ENCODE data around the gene GUCA2B.

GUCA2B gene

DNA sequence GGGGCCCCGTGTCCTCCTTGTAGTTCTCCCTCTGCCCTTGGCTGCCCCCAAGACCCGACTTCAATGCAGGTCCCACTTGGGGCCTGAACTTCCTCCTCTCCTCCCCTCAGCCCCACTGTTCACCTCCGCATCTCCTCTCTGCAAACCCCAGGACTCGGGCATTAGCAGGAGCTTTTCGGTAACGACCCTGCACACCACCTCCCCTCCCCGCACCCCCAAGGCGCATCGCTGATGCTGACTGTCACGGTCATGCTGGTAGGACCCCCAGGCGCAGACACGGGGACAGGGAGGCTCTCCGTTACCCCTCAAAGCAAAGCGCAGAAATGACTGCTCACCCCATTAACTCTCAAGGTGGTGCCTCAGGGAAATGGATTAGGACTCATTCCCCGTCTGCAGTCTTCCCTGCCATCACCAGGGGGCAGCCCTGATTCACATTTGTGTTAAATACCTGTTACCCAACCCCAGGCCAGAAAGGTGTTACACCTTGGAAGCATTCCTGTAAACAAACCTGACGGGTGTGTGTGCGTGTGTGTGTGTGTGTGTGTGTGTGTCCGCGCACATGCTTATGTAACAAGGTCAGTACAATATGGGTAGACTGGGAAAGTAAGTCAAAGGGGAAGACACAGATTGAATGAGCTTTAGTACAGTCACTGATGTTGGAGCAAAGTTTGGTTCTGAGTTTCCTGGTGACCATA lies 6.4 kb upstream of the GUCA2B start:
- Histone ChIP-seq H3K9me3 (ENCODE audit: control extremely low read depth in 1 of 5, control insufficient read depth in 4 of 5, insufficient read depth in 2 of 5, low read depth in 1 of 5, low read length in 4 of 5) (no peaks in the 10 kb centered on the region), H3K27me3 (replicated peaks in 2 of 5; ENCODE audit: control insufficient read depth in 4 of 5, insufficient read depth in 5 of 5, low read length in 4 of 5) (no peaks in the 10 kb centered on the region), H3K27ac (ENCODE audit: insufficient read depth in 1 of 2, low read depth in 1 of 2, low read length in 2 of 2, poor library complexity in 1 of 2, severe bottlenecking in 2 of 2) (no peak overlapping the region), H3K36me3 (ENCODE audit: control insufficient read depth in 4 of 4, insufficient read depth in 4 of 4, low read length in 3 of 4) (no peaks in the 10 kb centered on the region), H3K4me3 (ENCODE audit: control insufficient read depth in 1 of 7, extremely low read depth in 1 of 7, insufficient read depth in 4 of 7, low read depth in 2 of 7, low read length in 6 of 7) (peak overlapping the region in 1 of 7 experiments; percentile 46), H3K4me1 (ENCODE audit: control extremely low read depth in 1 of 4, control insufficient read depth in 4 of 4, insufficient read depth in 4 of 4, low read length in 3 of 4) (peaks cover 2 to 44% (median 41%) of the 10 kb centered on the region in 4 experiments)
- 31% methylated on average over 15 of the region's 19 CpGs for WGBS (ENCODE audit: insufficient coverage)
- ChIA-PET POLR2A (no interaction called here), CTCF (interaction anchor here (0.6 to 2.4 kb wide), 4 partner anchors 9 to 566 kb away, joined by 3 to 13 read pairs (median 3); no protein-coding TSS in a partner anchor)
- peak; percentile 59 to 72 (median 70) for DNase-seq

DNA sequence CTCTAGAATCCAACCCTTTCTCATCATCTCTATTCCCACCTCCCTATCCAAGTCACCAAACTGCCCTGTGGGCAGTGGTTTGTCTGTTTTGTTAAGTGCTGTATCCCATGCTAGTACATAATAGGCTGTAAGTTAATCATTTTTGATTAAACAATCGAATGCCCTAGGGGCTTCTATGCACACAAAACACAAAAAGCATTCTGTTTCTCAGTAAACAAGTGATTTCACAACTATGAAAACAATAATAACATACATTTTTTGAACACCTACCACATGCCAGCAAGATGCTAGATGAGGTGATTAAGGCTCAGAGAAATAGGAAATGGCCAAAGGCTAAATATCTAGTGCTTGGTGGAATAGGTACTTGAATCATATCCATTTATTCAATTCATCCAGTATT lies 5.0 kb upstream of the GUCA2B start:
- ChIA-PET POLR2A (no interaction called here), CTCF (interaction anchor here (1.0 to 2.4 kb wide), 4 partner anchors 8 to 25 kb away, joined by 3 to 13 read pairs (median 4); no protein-coding TSS in a partner anchor)
- no peak for DNase-seq
- no peak overlapping the region for H3K4me3 ChIP-seq (ENCODE audit: control insufficient read depth in 1 of 7, extremely low read depth in 1 of 7, insufficient read depth in 4 of 7, low read depth in 2 of 7, low read length in 6 of 7)
- H3K27me3 ChIP-seq (replicated peaks in 2 of 5; ENCODE audit: control insufficient read depth in 4 of 5, insufficient read depth in 5 of 5, low read length in 4 of 5), result no peaks in the 10 kb centered on the region
- no peaks in the 10 kb centered on the region for H3K9me3 ChIP-seq (ENCODE audit: control extremely low read depth in 1 of 5, control insufficient read depth in 4 of 5, insufficient read depth in 2 of 5, low read depth in 1 of 5, low read length in 4 of 5)
- no peaks in the 10 kb centered on the region for H3K36me3 ChIP-seq (ENCODE audit: control insufficient read depth in 4 of 4, insufficient read depth in 4 of 4, low read length in 3 of 4)
- no CpG with 5 or more reads among the region's 1 CpG for WGBS (ENCODE audit: insufficient coverage)
- peaks cover under 1 to 38% (median 36%) of the 10 kb centered on the region in 4 experiments for H3K4me1 ChIP-seq (ENCODE audit: control extremely low read depth in 1 of 4, control insufficient read depth in 4 of 4, insufficient read depth in 4 of 4, low read length in 3 of 4)
- no peak overlapping the region for H3K27ac ChIP-seq (ENCODE audit: insufficient read depth in 1 of 2, low read depth in 1 of 2, low read length in 2 of 2, poor library complexity in 1 of 2, severe bottlenecking in 2 of 2)

DNA sequence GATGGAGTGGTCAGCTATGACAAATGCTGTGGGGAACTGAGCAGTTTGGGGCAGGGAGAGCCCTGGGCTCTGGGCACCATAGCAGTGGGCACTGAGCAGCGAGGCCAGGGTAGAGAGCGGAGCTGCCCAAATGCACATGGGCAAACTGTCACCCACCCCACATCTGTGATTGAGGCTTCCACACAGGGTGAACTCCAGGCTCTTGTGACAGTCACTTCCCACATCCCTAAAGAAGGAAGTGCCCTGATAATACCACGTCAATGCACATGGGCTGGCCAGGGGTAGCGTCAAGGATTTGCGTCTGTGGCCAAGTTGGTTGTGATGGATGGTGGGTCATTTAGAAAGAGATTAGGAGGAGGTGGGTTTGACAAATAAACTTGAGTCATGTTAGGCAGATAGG lies 2.6 kb upstream of the GUCA2B start:
- Histone ChIP-seq H3K27me3 (replicated peaks in 2 of 5; ENCODE audit: control insufficient read depth in 4 of 5, insufficient read depth in 5 of 5, low read length in 4 of 5) (no peaks in the 10 kb centered on the region), H3K4me3 (ENCODE audit: control insufficient read depth in 1 of 7, extremely low read depth in 1 of 7, insufficient read depth in 4 of 7, low read depth in 2 of 7, low read length in 6 of 7) (no peak overlapping the region), H3K4me1 (ENCODE audit: control extremely low read depth in 1 of 4, control insufficient read depth in 4 of 4, insufficient read depth in 4 of 4, low read length in 3 of 4) (peaks cover 0 to 15% (median 13%) of the 10 kb centered on the region in 4 experiments), H3K36me3 (ENCODE audit: control insufficient read depth in 4 of 4, insufficient read depth in 4 of 4, low read length in 3 of 4) (no peaks in the 10 kb centered on the region), H3K27ac (ENCODE audit: insufficient read depth in 1 of 2, low read depth in 1 of 2, low read length in 2 of 2, poor library complexity in 1 of 2, severe bottlenecking in 2 of 2) (no peak overlapping the region), H3K9me3 (ENCODE audit: control extremely low read depth in 1 of 5, control insufficient read depth in 4 of 5, insufficient read depth in 2 of 5, low read depth in 1 of 5, low read length in 4 of 5) (no peaks in the 10 kb centered on the region)
- 80% methylated on average over 1 of the region's 5 CpGs for WGBS (ENCODE audit: insufficient coverage)
- ChIA-PET CTCF (interaction anchor here (1.5 to 2.1 kb wide), 4 partner anchors 13 to 599 kb away, joined by 3 to 11 read pairs (median 4); no protein-coding TSS in a partner anchor), POLR2A (no interaction called here)
- no peak for DNase-seq

DNA sequence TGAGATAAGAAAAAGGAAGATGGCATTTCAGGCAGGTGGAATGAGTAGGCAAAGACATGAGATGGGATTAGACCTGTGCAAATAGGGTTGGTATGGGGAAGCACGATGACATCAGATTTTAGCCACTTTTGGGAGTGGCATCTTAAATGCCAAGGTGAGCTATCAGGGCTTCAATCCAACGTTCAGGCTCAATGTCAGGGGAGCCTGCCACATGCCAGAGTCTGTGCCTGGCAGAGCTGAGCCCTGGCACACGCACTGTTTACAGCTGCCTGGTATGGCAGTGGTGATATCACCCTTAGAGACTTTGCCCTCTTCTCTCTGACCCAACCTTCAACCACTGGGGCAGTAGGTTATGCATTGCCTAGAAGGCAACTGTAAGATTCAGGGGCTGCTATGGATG lies 1.1 kb upstream of the GUCA2B start:
- Histone ChIP-seq H3K4me1 (ENCODE audit: control extremely low read depth in 1 of 4, control insufficient read depth in 4 of 4, insufficient read depth in 4 of 4, low read length in 3 of 4) (peaks cover 0 to under 1% (median under 1%) of the 10 kb centered on the region in 4 experiments), H3K27me3 (replicated peaks in 2 of 5; ENCODE audit: control insufficient read depth in 4 of 5, insufficient read depth in 5 of 5, low read length in 4 of 5) (no peaks in the 10 kb centered on the region), H3K36me3 (ENCODE audit: control insufficient read depth in 4 of 4, insufficient read depth in 4 of 4, low read length in 3 of 4) (no peaks in the 10 kb centered on the region), H3K27ac (ENCODE audit: insufficient read depth in 1 of 2, low read depth in 1 of 2, low read length in 2 of 2, poor library complexity in 1 of 2, severe bottlenecking in 2 of 2) (no peak overlapping the region), H3K4me3 (ENCODE audit: control insufficient read depth in 1 of 7, extremely low read depth in 1 of 7, insufficient read depth in 4 of 7, low read depth in 2 of 7, low read length in 6 of 7) (no peak overlapping the region), H3K9me3 (ENCODE audit: control extremely low read depth in 1 of 5, control insufficient read depth in 4 of 5, insufficient read depth in 2 of 5, low read depth in 1 of 5, low read length in 4 of 5) (no peaks in the 10 kb centered on the region)
- WGBS (ENCODE audit: insufficient coverage), result 84% methylated on average over 3 of the region's 3 CpGs
- no peak for DNase-seq
- ChIA-PET POLR2A (no interaction called here), CTCF (interaction anchor here (0.9 to 2.1 kb wide), 5 partner anchors 8 to 22 kb away, joined by 3 to 11 read pairs (median 4); no protein-coding TSS in a partner anchor)

DNA sequence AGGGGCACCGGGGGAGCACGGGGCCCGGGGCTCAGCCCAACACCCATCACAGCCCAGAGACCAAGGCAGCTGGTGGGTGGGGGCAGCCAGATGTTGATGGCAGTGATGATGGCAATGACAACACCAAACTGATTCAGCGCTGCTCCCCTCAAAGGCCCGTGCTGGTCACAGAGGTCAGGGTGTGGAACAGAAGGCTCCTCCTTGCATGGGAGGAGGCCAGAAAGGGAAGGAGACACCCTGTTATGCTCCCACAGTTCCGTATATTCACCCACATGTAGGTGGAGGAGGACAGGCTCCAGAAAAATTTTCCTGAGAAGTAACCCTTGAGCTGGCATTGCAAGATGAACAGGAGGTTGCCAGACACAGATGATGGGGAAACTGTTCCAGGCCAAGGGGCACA lies 414 bp downstream of the GUCA2B start:
- 100% methylated on average over 2 of the region's 6 CpGs for WGBS (ENCODE audit: insufficient coverage)
- no peak for DNase-seq
- Histone ChIP-seq H3K4me3 (ENCODE audit: control insufficient read depth in 1 of 7, extremely low read depth in 1 of 7, insufficient read depth in 4 of 7, low read depth in 2 of 7, low read length in 6 of 7) (no peak overlapping the region), H3K27ac (ENCODE audit: insufficient read depth in 1 of 2, low read depth in 1 of 2, low read length in 2 of 2, poor library complexity in 1 of 2, severe bottlenecking in 2 of 2) (no peak overlapping the region), H3K36me3 (ENCODE audit: control insufficient read depth in 4 of 4, insufficient read depth in 4 of 4, low read length in 3 of 4) (no peaks in the 10 kb centered on the region), H3K4me1 (ENCODE audit: control extremely low read depth in 1 of 4, control insufficient read depth in 4 of 4, insufficient read depth in 4 of 4, low read length in 3 of 4) (peaks cover 0 to 5% (median 0%) of the 10 kb centered on the region in 4 experiments), H3K9me3 (ENCODE audit: control extremely low read depth in 1 of 5, control insufficient read depth in 4 of 5, insufficient read depth in 2 of 5, low read depth in 1 of 5, low read length in 4 of 5) (no peaks in the 10 kb centered on the region), H3K27me3 (replicated peaks in 2 of 5; ENCODE audit: control insufficient read depth in 4 of 5, insufficient read depth in 5 of 5, low read length in 4 of 5) (no peaks in the 10 kb centered on the region)
- ChIA-PET CTCF (interaction anchor here (1.0 to 1.6 kb wide), 2 partner anchors 18 to 20 kb away, joined by 3 to 4 read pairs; no protein-coding TSS in a partner anchor), POLR2A (no interaction called here)

DNA sequence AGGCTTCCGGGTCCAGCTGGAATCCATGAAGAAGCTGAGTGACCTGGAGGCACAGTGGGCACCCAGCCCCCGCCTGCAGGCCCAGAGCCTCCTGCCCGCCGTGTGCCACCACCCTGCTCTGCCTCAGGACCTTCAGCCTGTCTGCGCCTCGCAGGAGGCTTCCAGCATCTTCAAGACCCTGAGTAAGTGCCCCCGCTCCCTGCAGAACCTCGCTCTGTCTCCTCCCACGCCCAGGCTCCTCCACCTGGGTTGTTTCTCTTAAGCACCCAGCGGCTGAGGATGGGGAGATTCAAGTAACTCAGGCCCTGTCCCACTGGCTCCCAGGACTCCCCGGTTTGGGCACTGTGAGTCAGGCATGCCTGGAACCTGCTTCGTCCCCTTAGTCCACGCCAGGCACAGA lies 1.5 kb downstream of the GUCA2B start:
- 98% methylated on average over 12 of the region's 13 CpGs for WGBS (ENCODE audit: insufficient coverage)
- no peaks in the 10 kb centered on the region for H3K9me3 ChIP-seq (ENCODE audit: control extremely low read depth in 1 of 5, control insufficient read depth in 4 of 5, insufficient read depth in 2 of 5, low read depth in 1 of 5, low read length in 4 of 5)
- H3K36me3 ChIP-seq (ENCODE audit: control insufficient read depth in 4 of 4, insufficient read depth in 4 of 4, low read length in 3 of 4), result no peaks in the 10 kb centered on the region
- H3K27me3 ChIP-seq (replicated peaks in 2 of 5; ENCODE audit: control insufficient read depth in 4 of 5, insufficient read depth in 5 of 5, low read length in 4 of 5), result no peaks in the 10 kb centered on the region
- no peak overlapping the region for H3K27ac ChIP-seq (ENCODE audit: insufficient read depth in 1 of 2, low read depth in 1 of 2, low read length in 2 of 2, poor library complexity in 1 of 2, severe bottlenecking in 2 of 2)
- DNase-seq, result no peak
- ChIA-PET CTCF (interaction anchor here (0.6 kb wide), 1 partner anchor 18 kb away, joined by 3 read pairs; no protein-coding TSS in a partner anchor), POLR2A (no interaction called here)
- peaks cover 0 to 5% (median 0%) of the 10 kb centered on the region in 4 experiments for H3K4me1 ChIP-seq (ENCODE audit: control extremely low read depth in 1 of 4, control insufficient read depth in 4 of 4, insufficient read depth in 4 of 4, low read length in 3 of 4)
- no peak overlapping the region for H3K4me3 ChIP-seq (ENCODE audit: control insufficient read depth in 1 of 7, extremely low read depth in 1 of 7, insufficient read depth in 4 of 7, low read depth in 2 of 7, low read length in 6 of 7)

DNA sequence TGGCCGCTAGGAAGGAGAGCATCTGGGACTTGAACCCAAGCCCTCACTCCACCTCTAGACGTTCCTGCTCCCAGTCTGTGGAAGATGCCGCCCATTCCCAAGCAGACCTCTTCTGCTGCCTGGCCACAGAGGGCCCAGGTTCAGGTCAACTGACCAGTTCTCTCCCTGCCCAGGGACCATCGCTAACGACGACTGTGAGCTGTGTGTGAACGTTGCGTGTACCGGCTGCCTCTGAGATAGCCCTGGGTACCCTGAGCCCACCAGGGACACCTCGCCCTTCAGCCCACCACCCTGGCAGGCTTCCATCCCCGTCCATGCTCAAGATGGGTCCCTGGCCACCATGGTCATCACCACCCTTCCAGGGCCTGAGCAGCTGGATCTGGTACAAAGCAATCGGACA lies 2.2 kb downstream of the GUCA2B start:
- CTCF ChIA-PET, result interaction anchor here (0.8 kb wide), 1 partner anchor 8 kb away, joined by 3 read pairs; no protein-coding TSS in a partner anchor

More for the DNA sequence above, 2.2 kb downstream of the GUCA2B start:
- no peak for DNase-seq
- Histone ChIP-seq H3K36me3 (ENCODE audit: control insufficient read depth in 4 of 4, insufficient read depth in 4 of 4, low read length in 3 of 4) (no peaks in the 10 kb centered on the region), H3K4me3 (ENCODE audit: control insufficient read depth in 1 of 7, extremely low read depth in 1 of 7, insufficient read depth in 4 of 7, low read depth in 2 of 7, low read length in 6 of 7) (no peak overlapping the region), H3K27ac (ENCODE audit: insufficient read depth in 1 of 2, low read depth in 1 of 2, low read length in 2 of 2, poor library complexity in 1 of 2, severe bottlenecking in 2 of 2) (no peak overlapping the region), H3K4me1 (ENCODE audit: control extremely low read depth in 1 of 4, control insufficient read depth in 4 of 4, insufficient read depth in 4 of 4, low read length in 3 of 4) (peaks cover 0 to 5% (median 0%) of the 10 kb centered on the region in 4 experiments), H3K9me3 (ENCODE audit: control extremely low read depth in 1 of 5, control insufficient read depth in 4 of 5, insufficient read depth in 2 of 5, low read depth in 1 of 5, low read length in 4 of 5) (peaks cover 0 to 4% (median 0%) of the 10 kb centered on the region in 5 experiments), H3K27me3 (replicated peaks in 2 of 5; ENCODE audit: control insufficient read depth in 4 of 5, insufficient read depth in 5 of 5, low read length in 4 of 5) (no peaks in the 10 kb centered on the region)
- POLR2A ChIA-PET, result no interaction called here
- 95% methylated on average over 11 of the region's 12 CpGs for WGBS (ENCODE audit: insufficient coverage)

Measured in common myeloid progenitor, CD34-positive (primary cell).